Cardiac muscle cell (in vitro differentiated cells and primary cell): ENCODE results near the gene BCLAF1. TPM values are rescaled to one million over a fixed set of nuclear protein-coding genes. Genes with fewer than 3 reads are reported as not detected.
"Not testable (repeated sequence)": the region's sequence is repeated elsewhere in the genome, so short reads cannot be mapped to it uniquely, and the experiment has no call there.

Experiments
- DNase-seq, 2 donors: peaks; one replicate each; pipeline versions ENCODE4 v3.0.0 to v3.0.0-alpha.2; 2010 to 2017; ENCODE audit warnings: low read depth in 1 of 2, low spot score in 1 of 2
- H3K27ac ChIP-seq: fragments of 200-600 bp; sonication (generic); 2 replicates; pipeline ENCODE4 v1.5.1; 2016
- H3K27me3 ChIP-seq: fragments of 200-600 bp; sonication (generic); 2 replicates; pipeline ENCODE4 v1.6.0; 2016; ENCODE audit warnings: control low read depth
- H3K36me3 ChIP-seq: fragments of 200-600 bp; sonication (generic); 2 replicates; pipeline ENCODE4 v1.5.1; 2016; ENCODE audit warnings: control low read depth
- H3K4me1 ChIP-seq: fragments of 200-600 bp; sonication (generic); 2 replicates; pipeline ENCODE4 v1.8.1; 2017; ENCODE audit warnings: low read depth, mild to moderate bottlenecking, mixed run types
- H3K4me3 ChIP-seq: fragments of 200-600 bp; sonication (generic); 2 replicates; pipeline ENCODE4 v1.5.1; 2016; ENCODE audit warnings: mild to moderate bottlenecking
- H3K9me3 ChIP-seq: fragments of 200-600 bp; sonication (generic); 2 replicates; pipeline ENCODE4 v1.5.1; 2017; ENCODE audit warnings: low read depth, mild to moderate bottlenecking, control low read depth
- CTCF ChIP-seq: IDR thresholded peaks from 2 replicates; pipeline ENCODE4 v1.5.1; 2012; ENCODE audit warnings: low read depth, mild to moderate bottlenecking, low read length
- polyA plus RNA-seq: library from polyadenylated mRNA; unstranded; fragments of >200 nt; fragmentation: Nextera tagmentation; extraction: Ambion mirVana; gene quantifications from 2 replicates; pipeline ENCODE4 v1.2.1, GENCODE V29; 2016
- total RNA-seq: library from RNA; depleted of rRNA; stranded (reverse); fragments of >200 nt; gene quantifications from 2 replicates; pipeline ENCODE4 v1.2.3, GENCODE V29; 2016

Gene BCLAF1
- total and polyA plus RNA-seq, 2 experiments from 2014 or later, result 67.3 to 101 TPM

GRCh38 chr6:136309171-136309570, 19.5 kb upstream of the BCLAF1 start:
- TF ChIP-seq CTCF, result no peak
- Histone ChIP-seq H3K4me1 (no peaks in the 10 kb centered on the region), H3K27ac (no peak overlapping the region), H3K4me3 (no peak overlapping the region), H3K27me3 (no peaks in the 10 kb centered on the region), H3K36me3 (no peaks in the 10 kb centered on the region), H3K9me3 (no peaks in the 10 kb centered on the region)
- DNase-seq, result no peak

GRCh38 chr6:136308469-136308868, 18.8 kb upstream of the BCLAF1 start:
- H3K4me3 ChIP-seq, H3K4me1 ChIP-seq, H3K27ac ChIP-seq, H3K36me3 ChIP-seq, H3K9me3 ChIP-seq, H3K27me3 ChIP-seq, DNase-seq: not testable (repeated sequence)

- DNase-seq, result no peak
- Histone ChIP-seq H3K4me1 (no peaks in the 10 kb centered on the region), H3K27ac (no peak overlapping the region), H3K9me3 (no peaks in the 10 kb centered on the region), H3K27me3 (no peaks in the 10 kb centered on the region), H3K36me3 (no peaks in the 10 kb centered on the region), H3K4me3 (no peak overlapping the region)
- TF ChIP-seq CTCF, result no peak
Observed at GRCh38 chr6:136307351-136307750, 17.7 kb upstream of the BCLAF1 start.

GRCh38 chr6:136306466-136306865, 16.8 kb upstream of the BCLAF1 start:
- TF ChIP-seq CTCF, result no peak
- no peaks in the 10 kb centered on the region for H3K36me3 ChIP-seq
- H3K27ac ChIP-seq, result no peak overlapping the region
- H3K4me3 ChIP-seq, result no peak overlapping the region
- H3K27me3 ChIP-seq, result no peaks in the 10 kb centered on the region
- H3K4me1 ChIP-seq, result no peaks in the 10 kb centered on the region
- no peak for DNase-seq
- no peaks in the 10 kb centered on the region for H3K9me3 ChIP-seq

GRCh38 chr6:136304410-136304809, 14.8 kb upstream of the BCLAF1 start:
- Histone ChIP-seq H3K27ac (no peak overlapping the region), H3K4me3 (no peak overlapping the region), H3K36me3 (no peaks in the 10 kb centered on the region), H3K27me3 (no peaks in the 10 kb centered on the region), H3K9me3 (no peaks in the 10 kb centered on the region), H3K4me1 (no peaks in the 10 kb centered on the region)
- DNase-seq, result no peak
- no peak for TF ChIP-seq CTCF

GRCh38 chr6:136303516-136303915, 13.9 kb upstream of the BCLAF1 start:
- Histone ChIP-seq H3K9me3 (no peaks in the 10 kb centered on the region), H3K27me3 (no peaks in the 10 kb centered on the region), H3K36me3 (no peaks in the 10 kb centered on the region), H3K4me1 (no peaks in the 10 kb centered on the region), H3K27ac (no peak overlapping the region), H3K4me3 (no peak overlapping the region)
- DNase-seq, result no peak
- TF ChIP-seq CTCF, result no peak
